Right cardiac atrium (tissue), 5 donors: Measurements from ENCODE around the gene HAUS2. TPM values are rescaled to one million over a fixed set of nuclear protein-coding genes. Genes with fewer than 3 reads are reported as not detected.

Source experiments
- ATAC-seq, 2 donors: fragments of 200-7000 bp; cut with Tn5 transposase; one replicate each; pipeline versions ENCODE4 v1.8.0 to v1.9.1; 2020; ENCODE audit warnings: moderate library complexity in 2 of 2, mild to moderate bottlenecking in 1 of 2
- DNase-seq, 3 donors: peaks; one replicate each; pipeline ENCODE4 v3.0.0-alpha.2; 2020
- H3K27ac ChIP-seq: one replicate; pipeline ENCODE4 v1.5.1; 2013; ENCODE audit warnings: mild to moderate bottlenecking, low read length, control low read depth, moderate library complexity
- H3K27me3 ChIP-seq: one replicate; pipeline ENCODE4 v1.6.1; 2013; ENCODE audit not compliant: control insufficient read depth, insufficient read depth
- H3K4me1 ChIP-seq: one replicate; pipeline ENCODE4 v1.6.1; 2013; ENCODE audit warnings: low read length; ENCODE audit not compliant: control insufficient read depth, insufficient read depth
- H3K4me3 ChIP-seq: one replicate; pipeline ENCODE4 v1.5.1; 2013; ENCODE audit warnings: low read length, control low read depth
- H3K9me3 ChIP-seq: one replicate; pipeline ENCODE4 v1.6.1; 2013; ENCODE audit warnings: low read length; ENCODE audit not compliant: control insufficient read depth
- WGBS: extraction: QIAGEN DNeasy Blood & Tissue Kit; methylation state at CpG from one replicate; pipeline ENCODE4 v1.1.7; 2013; 5-methylcytosine and 5-hydroxymethylcytosine counted together
- intact Hi-C, 4 donors: fragments of 100-400 bp; cut with DNase I; formaldehyde crosslinking; loops; one replicate each; pipeline versions ENCODE4 v1.11.0 to v1.14.0; 2022 to 2023
- polyA plus RNA-seq: library from polyadenylated mRNA; stranded (reverse); fragments of 200-250 nt; gene quantifications from one replicate; pipeline ENCODE4 v1.2.3, GENCODE V29; 2013
- total RNA-seq, 4 donors: library from RNA; stranded (reverse); fragmentation: NEBNext Ultra II Directional; extraction: Animal tissue kit (Norgen Biotek cat#: 25700); gene quantifications; one replicate each; pipeline ENCODE4 v1.2.1, GENCODE V29; 2021
- donor health status: healthy with polysubstance abuse.
- donor health status: DM: no; HTN: yes; CAD: no.
- donor health status: DM: no; HTN: no; CAD: no.
- donor health status: DM: no; HTN: yes; CAD: no; lungs with severe emphysema.
- donor health status: DM: yes; HTN: yes; CAD: no.

Gene HAUS2
- total and polyA plus RNA-seq, 5 donors = 10.0 to 15.2 (median 12.4) TPM

DNA sequence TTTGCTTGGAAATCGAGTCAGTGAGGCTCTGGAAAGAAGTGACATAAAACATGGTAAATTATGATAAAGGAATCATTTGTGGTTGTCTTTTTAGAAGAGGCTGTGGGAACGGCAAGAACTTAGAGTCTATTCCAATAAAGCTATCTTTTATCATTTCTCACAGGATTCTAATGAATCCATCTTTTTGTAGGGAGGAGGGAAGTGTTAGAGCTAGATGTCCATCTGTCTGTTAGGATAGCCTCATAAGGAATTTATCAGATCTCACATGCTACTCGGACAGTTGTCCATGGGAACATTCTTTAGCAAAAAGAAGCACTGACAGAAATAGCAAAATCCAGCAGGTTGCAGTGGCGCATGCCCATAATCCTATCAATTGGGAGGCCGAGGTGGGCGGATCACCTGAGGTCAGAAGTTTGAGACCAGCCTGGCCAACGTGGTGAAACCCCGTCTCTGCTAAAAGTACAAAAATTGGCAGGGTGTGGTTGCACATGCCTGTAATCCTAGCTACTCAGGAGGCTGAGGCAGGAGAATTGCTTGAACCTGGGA, 63.8 kb downstream of the HAUS2 start:
- no peak for DNase-seq
- Histone ChIP-seq H3K27me3 (no peaks in the 10 kb centered on the region), H3K27ac (no peak overlapping the region), H3K4me3 (no peak overlapping the region), H3K9me3 (no peaks in the 10 kb centered on the region), H3K4me1 (peaks cover 10% of the 10 kb centered on the region)
- ATAC-seq = no peak
- intact Hi-C loops = no loop called here
- WGBS = 74% methylated on average over 8 of the region's 8 CpGs

DNA sequence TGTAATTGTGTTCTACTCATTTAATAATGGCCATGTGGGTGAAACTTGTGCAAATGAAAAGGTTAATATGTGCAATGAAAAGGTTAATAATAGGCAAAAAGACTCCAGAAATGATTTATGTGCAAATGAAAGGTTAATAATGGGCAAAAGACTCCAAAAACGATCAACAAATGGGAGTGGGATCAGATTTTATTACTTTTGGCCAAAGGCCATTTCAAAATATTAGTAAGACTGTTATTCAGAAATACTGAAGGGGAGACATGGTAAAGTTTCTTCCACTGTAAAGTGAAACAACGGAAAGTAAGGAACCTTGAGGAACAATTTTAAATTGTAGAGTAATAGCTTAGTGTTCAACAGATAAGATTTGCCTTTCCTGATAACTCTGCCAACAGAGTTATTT, 67.5 kb downstream of the HAUS2 start:
- Histone ChIP-seq H3K4me3 (no peak overlapping the region), H3K27ac (no peak overlapping the region), H3K9me3 (no peaks in the 10 kb centered on the region), H3K4me1 (peaks cover 3% of the 10 kb centered on the region), H3K27me3 (no peaks in the 10 kb centered on the region)
- DNase-seq = no peak
- ATAC-seq = no peak
- 21% methylated on average over 2 of the region's 2 CpGs for WGBS
- intact Hi-C loops = no loop called here

Other genes with a start within 250 kb of the HAUS2 start
- gene CAPN3, start 189.3 kb upstream of the HAUS2 start, total RNA-seq = 10 to 100 TPM in 1 of 4 donors, 1 to 10 TPM in 3; 6.8 to 11.3 (median 7.2) TPM
- 11.4 TPM for gene CAPN3, start 189.3 kb upstream of the HAUS2 start, polyA plus RNA-seq
- 100 to 1,000 TPM; 408 to 507 (median 423) TPM for gene ZNF106, start 57.7 kb upstream of the HAUS2 start, total RNA-seq
- 94.6 TPM for gene ZNF106, start 57.7 kb upstream of the HAUS2 start, polyA plus RNA-seq
- gene SNAP23, start 53.2 kb upstream of the HAUS2 start, total RNA-seq = 10 to 100 TPM; 33.7 to 42.7 (median 39.0) TPM
- gene SNAP23, start 53.2 kb upstream of the HAUS2 start, polyA plus RNA-seq = 28.4 TPM
- 10 to 100 TPM; 11.1 to 17.2 (median 14.4) TPM for gene LRRC57, start within 50 bp of the HAUS2 start, total RNA-seq
- gene LRRC57, start within 50 bp of the HAUS2 start, polyA plus RNA-seq = 7.3 TPM
- 10 to 100 TPM in 3 of 4 donors, 1 to 10 TPM in 1; 9.9 to 12.0 (median 11.5) TPM for gene STARD9, start 26.8 kb downstream of the HAUS2 start, total RNA-seq
- 8.6 TPM for gene STARD9, start 26.8 kb downstream of the HAUS2 start, polyA plus RNA-seq
- gene CDAN1, start 188.3 kb downstream of the HAUS2 start, total RNA-seq = 1 to 10 TPM; 6.9 to 8.0 (median 7.3) TPM
- 4.7 TPM for gene CDAN1, start 188.3 kb downstream of the HAUS2 start, polyA plus RNA-seq